Measurements from ENCODE around the gene GABBR1.
"Not testable (repeated sequence)": the region's sequence is repeated elsewhere in the genome, so short reads cannot be mapped to it uniquely, and the experiment has no call there.

DNA sequence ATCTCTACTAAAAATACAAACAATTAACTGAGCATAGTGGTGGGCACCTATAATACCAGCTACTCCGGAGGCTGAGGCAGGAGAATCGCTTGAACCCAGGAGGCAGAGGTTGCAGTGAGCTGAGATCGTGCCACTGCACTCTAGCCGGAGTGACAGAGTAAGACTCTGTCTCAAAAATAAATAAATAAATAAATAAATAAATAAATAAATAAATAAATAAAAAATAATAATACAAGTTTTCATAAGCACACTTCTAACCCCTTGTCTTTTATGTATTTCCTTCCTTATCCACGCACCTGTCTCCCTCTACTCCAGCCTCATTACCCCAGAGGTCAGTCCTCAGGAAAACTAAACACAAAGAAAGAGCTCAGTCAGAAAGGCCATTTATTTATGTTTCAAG lies 39.1 kb upstream of the GABBR1 start:
- TF ChIP-seq, protein P1, sequence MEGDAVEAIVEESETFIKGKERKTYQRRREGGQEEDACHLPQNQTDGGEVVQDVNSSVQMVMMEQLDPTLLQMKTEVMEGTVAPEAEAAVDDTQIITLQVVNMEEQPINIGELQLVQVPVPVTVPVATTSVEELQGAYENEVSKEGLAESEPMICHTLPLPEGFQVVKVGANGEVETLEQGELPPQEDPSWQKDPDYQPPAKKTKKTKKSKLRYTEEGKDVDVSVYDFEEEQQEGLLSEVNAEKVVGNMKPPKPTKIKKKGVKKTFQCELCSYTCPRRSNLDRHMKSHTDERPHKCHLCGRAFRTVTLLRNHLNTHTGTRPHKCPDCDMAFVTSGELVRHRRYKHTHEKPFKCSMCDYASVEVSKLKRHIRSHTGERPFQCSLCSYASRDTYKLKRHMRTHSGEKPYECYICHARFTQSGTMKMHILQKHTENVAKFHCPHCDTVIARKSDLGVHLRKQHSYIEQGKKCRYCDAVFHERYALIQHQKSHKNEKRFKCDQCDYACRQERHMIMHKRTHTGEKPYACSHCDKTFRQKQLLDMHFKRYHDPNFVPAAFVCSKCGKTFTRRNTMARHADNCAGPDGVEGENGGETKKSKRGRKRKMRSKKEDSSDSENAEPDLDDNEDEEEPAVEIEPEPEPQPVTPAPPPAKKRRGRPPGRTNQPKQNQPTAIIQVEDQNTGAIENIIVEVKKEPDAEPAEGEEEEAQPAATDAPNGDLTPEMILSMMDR (IDR thresholded peaks at IDR 0.05): not testable (repeated sequence)
- not testable (repeated sequence) for TF ChIP-seq POLR2A, POLR2AphosphoS5 (IDR thresholded peaks at IDR 0.05)

All from breast epithelium (tissue), 3 donors.